Ascending aorta (tissue), 2 donors: ENCODE results near the gene TRMT112. TPM values are rescaled to one million over a fixed set of nuclear protein-coding genes. Genes with fewer than 3 reads are reported as not detected.

Experiments
- DNase-seq, 2 donors: peaks; one replicate each; pipeline ENCODE4 v3.0.0-alpha.2; 2019; ENCODE audit warnings: low spot score in 2 of 2
- H3K27ac ChIP-seq, 2 donors: fragments of 200-600 bp; sonication (generic); one replicate each; pipeline ENCODE4 v1.5.1; 2016 to 2017; ENCODE audit warnings: mild to moderate bottlenecking in 1 of 2
- H3K27me3 ChIP-seq: fragments of 200-600 bp; sonication (generic); one replicate; pipeline ENCODE4 v1.5.1; 2017
- H3K36me3 ChIP-seq, 2 donors: fragments of 200-600 bp; sonication (generic); one replicate each; pipeline ENCODE4 v1.5.1; 2016
- H3K4me1 ChIP-seq, 2 donors: fragments of 200-600 bp; sonication (generic); one replicate each; pipeline ENCODE4 v1.5.1; 2016 to 2017; ENCODE audit warnings: mild to moderate bottlenecking in 1 of 2
- H3K4me3 ChIP-seq, 2 donors: fragments of 200-600 bp; sonication (generic); one replicate each; pipeline ENCODE4 v1.5.1; 2016 to 2017; ENCODE audit warnings: mild to moderate bottlenecking in 1 of 2
- H3K9me3 ChIP-seq, 2 donors: fragments of 200-600 bp; sonication (generic); one replicate each; pipeline ENCODE4 v1.5.1; 2016
- intact Hi-C: fragments of 100-400 bp; cut with DNase I; formaldehyde crosslinking; loops from one replicate; pipeline ENCODE4 v1.15.1; 2023
- total RNA-seq: library from RNA; depleted of rRNA; stranded (reverse); fragments of >200 nt; gene quantifications from one replicate; pipeline ENCODE4 v1.1.0, GENCODE V29; 2016
- TF ChIP-seq, protein P1 (sequence below), 3 experiments: fragments of 200-600 bp in 2 of 3; fragments of 450-650 bp in 1 of 3; sonication (generic) in 2 of 3; IDR thresholded peaks; one replicate each; pipeline ENCODE4 v1.5.1; 2016 to 2019; ENCODE audit warnings: antibody characterized with exemption in 3 of 3, mild to moderate bottlenecking in 1 of 3, moderate library complexity in 1 of 3

Gene TRMT112
- total RNA-seq = 384 TPM

DNA sequence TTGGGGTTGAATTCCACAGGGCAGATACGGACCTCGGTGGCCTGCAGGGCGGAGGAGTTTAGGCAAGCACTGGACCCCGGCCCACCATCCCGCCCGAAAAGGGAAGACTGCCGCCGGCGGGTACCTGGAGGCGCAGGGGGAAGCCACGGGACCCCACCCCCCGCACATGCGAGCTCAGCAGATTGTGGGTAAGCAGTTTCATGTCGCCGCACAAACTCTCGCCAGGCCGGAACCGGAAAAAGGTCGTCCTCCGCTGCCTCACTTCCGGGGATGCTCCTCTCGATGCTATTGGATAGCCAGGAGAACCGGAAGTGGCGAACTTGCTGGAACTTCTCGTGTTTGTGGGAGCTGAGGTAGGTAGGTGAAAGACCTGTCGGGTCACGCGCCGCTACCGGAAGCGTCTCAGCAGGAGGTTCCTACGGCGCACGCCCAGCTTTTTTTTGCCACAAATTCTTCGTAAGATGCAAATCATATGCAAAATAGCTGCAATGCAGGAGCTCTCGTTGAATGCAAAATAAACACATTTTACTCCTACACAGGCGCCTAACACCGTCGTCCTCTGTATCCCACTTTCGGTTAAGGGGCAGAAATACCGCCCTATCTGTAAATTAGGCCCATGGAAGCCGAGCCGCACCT is at the start of gene TRMT112:
Gene TRMT112, minus strand, starts transcription at position 235 of the 636 bp plus-strand sequence. Its CDS starts 33 bp downstream, at position 202.
- TF ChIP-seq, protein P1, sequence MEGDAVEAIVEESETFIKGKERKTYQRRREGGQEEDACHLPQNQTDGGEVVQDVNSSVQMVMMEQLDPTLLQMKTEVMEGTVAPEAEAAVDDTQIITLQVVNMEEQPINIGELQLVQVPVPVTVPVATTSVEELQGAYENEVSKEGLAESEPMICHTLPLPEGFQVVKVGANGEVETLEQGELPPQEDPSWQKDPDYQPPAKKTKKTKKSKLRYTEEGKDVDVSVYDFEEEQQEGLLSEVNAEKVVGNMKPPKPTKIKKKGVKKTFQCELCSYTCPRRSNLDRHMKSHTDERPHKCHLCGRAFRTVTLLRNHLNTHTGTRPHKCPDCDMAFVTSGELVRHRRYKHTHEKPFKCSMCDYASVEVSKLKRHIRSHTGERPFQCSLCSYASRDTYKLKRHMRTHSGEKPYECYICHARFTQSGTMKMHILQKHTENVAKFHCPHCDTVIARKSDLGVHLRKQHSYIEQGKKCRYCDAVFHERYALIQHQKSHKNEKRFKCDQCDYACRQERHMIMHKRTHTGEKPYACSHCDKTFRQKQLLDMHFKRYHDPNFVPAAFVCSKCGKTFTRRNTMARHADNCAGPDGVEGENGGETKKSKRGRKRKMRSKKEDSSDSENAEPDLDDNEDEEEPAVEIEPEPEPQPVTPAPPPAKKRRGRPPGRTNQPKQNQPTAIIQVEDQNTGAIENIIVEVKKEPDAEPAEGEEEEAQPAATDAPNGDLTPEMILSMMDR (IDR thresholded peaks at IDR 0.05) = no peak
- Histone ChIP-seq H3K27ac (peak within 1 kb of the TSS; percentile 95 to 99), H3K9me3 (no peaks in the 10 kb centered on the region), H3K36me3 (peaks cover 16 to 34% of the 10 kb centered on the region in 2 donors), H3K4me1 (peaks cover 7 to 10% of the 10 kb centered on the region in 2 donors), H3K27me3 (no peaks in the 10 kb centered on the region), H3K4me3 (peak within 1 kb of the TSS; percentile 75 to 93)
- intact Hi-C loops = loop anchor here (1.0 kb wide), 2 partner anchors 12 to 47 kb away; partner anchors contain the start of gene ESRRA
- peak; percentile 94 to 99 for DNase-seq

DNA sequence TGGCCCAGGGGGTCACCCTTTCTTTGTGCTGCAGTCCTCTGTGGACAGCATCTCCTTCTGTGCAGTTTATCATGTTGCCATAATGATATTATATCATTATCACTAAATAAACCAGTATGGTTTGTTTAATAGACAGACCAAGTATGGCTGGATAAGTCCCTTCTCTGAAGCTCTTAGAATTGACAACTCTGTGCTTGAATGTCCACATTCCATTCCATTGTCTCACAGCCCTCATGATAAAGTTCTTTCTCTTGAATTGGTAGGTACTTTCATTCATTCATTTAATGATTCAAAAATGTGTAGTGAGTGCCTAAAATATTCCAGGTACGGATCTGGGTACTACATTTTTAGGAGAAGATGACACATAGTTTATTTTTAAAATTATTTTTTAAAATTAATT is 49.4 kb upstream of the TRMT112 start:
- Histone ChIP-seq H3K27ac (no peak overlapping the region), H3K4me3 (no peak overlapping the region), H3K9me3 (no peaks in the 10 kb centered on the region), H3K27me3 (no peaks in the 10 kb centered on the region), H3K36me3 (peaks cover 76 to 91% of the 10 kb centered on the region in 2 donors), H3K4me1 (no peaks in the 10 kb centered on the region)
- TF ChIP-seq, protein P1 (IDR thresholded peaks at IDR 0.05) = no peak
- no peak for DNase-seq
- intact Hi-C loops = no loop called here

DNA sequence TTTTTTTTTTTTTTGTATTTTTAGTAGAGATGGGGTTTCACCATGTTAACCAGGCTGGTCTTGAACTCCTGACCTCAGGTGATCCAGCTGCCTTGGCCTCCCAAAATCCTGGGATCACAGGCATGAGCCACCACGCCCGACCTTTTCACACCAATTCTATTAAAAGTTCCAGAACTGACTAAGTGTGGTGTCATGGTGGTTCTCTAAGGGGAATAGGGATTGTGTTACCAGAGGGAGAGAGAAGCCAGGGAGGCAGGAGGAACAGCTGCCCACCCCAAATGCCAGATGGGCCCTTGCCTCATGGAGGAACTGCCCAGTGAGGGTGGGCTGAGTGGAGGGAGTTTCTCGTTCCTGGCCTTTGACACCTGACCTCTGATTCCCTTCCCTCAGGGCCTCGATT is 47.6 kb upstream of the TRMT112 start:
- peaks cover 76 to 89% of the 10 kb centered on the region in 2 donors for H3K36me3 ChIP-seq
- DNase-seq = no peak
- TF ChIP-seq, protein P1 (IDR thresholded peaks at IDR 0.05) = no peak
- H3K9me3 ChIP-seq = no peaks in the 10 kb centered on the region
- H3K27ac ChIP-seq = no peak overlapping the region
- H3K4me1 ChIP-seq = peaks cover 3 to 7% of the 10 kb centered on the region in 2 donors
- intact Hi-C loops = no loop called here
- no peaks in the 10 kb centered on the region for H3K27me3 ChIP-seq
- no peak overlapping the region for H3K4me3 ChIP-seq

DNA sequence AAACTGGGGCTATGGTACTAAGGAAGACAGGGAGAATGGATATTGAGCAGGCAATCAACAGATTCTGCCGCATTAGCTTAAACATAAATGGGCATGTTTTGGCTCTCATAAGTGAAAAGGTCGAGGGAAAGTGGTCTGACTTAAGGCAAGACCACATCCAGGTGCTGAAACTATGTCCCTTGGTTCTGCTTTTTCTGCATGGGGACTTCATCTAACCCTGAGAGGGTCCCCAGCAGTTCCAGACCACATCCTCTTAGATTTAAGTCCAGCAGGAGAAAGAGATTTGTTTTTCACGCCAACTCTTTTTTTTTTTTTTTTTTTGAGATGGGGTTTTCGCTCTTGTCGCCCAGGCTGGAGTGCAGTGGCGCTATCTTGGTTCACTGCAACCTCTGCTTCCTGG is 47.1 kb upstream of the TRMT112 start:
- H3K36me3 ChIP-seq = peaks cover 72 to 84% of the 10 kb centered on the region in 2 donors
- TF ChIP-seq, protein P1 (IDR thresholded peaks at IDR 0.05) = no peak

DNA sequence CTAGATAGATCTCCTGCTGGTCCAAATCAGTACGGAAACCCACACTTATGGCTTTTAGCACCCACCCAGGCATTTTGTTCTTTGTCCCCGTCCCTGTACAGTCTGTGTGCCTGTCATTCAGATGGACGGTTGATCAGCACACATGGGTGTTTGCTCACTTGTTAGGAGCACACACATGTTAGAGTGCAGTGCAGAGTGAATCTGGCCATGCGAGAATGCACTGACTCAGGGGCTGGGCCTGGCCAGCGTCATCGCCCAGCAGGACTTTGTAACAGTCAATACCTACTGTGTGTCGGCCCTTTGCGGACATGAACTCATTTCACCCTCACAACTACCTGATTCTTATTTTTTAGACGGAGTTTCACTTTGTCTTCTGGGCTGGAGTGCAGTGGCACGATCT is 45.0 kb upstream of the TRMT112 start:
- intact Hi-C loops = no loop called here
- Histone ChIP-seq H3K4me1 (peaks cover 20 to 28% of the 10 kb centered on the region in 2 donors), H3K4me3 (no peak overlapping the region), H3K27me3 (no peaks in the 10 kb centered on the region), H3K9me3 (no peaks in the 10 kb centered on the region), H3K36me3 (peaks cover 53 to 66% of the 10 kb centered on the region in 2 donors), H3K27ac (no peak overlapping the region)
- TF ChIP-seq, protein P1 (IDR thresholded peaks at IDR 0.05) = no peak
- DNase-seq = no peak

More for the DNA sequence above, 47.1 kb upstream of the TRMT112 start:
- no peak for DNase-seq
- H3K4me3 ChIP-seq = no peak overlapping the region
- H3K27ac ChIP-seq = no peak overlapping the region
- H3K4me1 ChIP-seq = peaks cover 7 to 11% of the 10 kb centered on the region in 2 donors
- H3K27me3 ChIP-seq = no peaks in the 10 kb centered on the region
- no peaks in the 10 kb centered on the region for H3K9me3 ChIP-seq
- intact Hi-C loops = no loop called here
